Lower lobe of right lung (tissue), 2 donors: ENCODE results near the gene CPEB4. TPM values are rescaled to one million over a fixed set of nuclear protein-coding genes. Genes with fewer than 3 reads are reported as not detected.

Source experiments
- ATAC-seq, 2 donors: fragments of 200-7000 bp; cut with Tn5 transposase; one replicate each; pipeline ENCODE4 v1.9.1; 2020 to 2022; ENCODE audit warnings: mild to moderate bottlenecking in 2 of 2, moderate library complexity in 2 of 2
- DNase-seq: peaks from one replicate; pipeline ENCODE4 v3.0.0-alpha.2; 2020
- H3K27ac ChIP-seq: fragments of 200-600 bp; one replicate; pipeline ENCODE4 v1.8.0; 2022
- H3K27me3 ChIP-seq: fragments of 200-600 bp; one replicate; pipeline ENCODE4 v1.8.0; 2022; ENCODE audit warnings: low read depth
- H3K36me3 ChIP-seq: fragments of 200-600 bp; one replicate; pipeline ENCODE4 v1.8.0; 2022; ENCODE audit warnings: mild to moderate bottlenecking
- H3K4me1 ChIP-seq: fragments of 200-600 bp; one replicate; pipeline ENCODE4 v1.8.0; 2022
- H3K4me3 ChIP-seq: fragments of 200-600 bp; one replicate; pipeline ENCODE4 v1.8.0; 2022; ENCODE audit warnings: mild to moderate bottlenecking
- H3K9me3 ChIP-seq: fragments of 200-600 bp; one replicate; pipeline ENCODE4 v1.8.0; 2022
- CTCF ChIP-seq: fragments of 200-600 bp; IDR thresholded peaks from one replicate; pipeline ENCODE4 v1.8.0; 2022; ENCODE audit warnings: antibody characterized with exemption, mild to moderate bottlenecking
- intact Hi-C: fragments of 100-400 bp; cut with DNase I; formaldehyde crosslinking; loops from one replicate; pipeline ENCODE4 v1.11.0; 2022
- total RNA-seq: library from RNA; stranded (reverse); fragmentation: NEBNext Ultra II Directional; extraction: Animal tissue kit (Norgen Biotek cat#: 25700); gene quantifications from one replicate; pipeline ENCODE4 v1.2.1, GENCODE V29; 2021
- donor health status: DM: no; HTN: yes; CAD: no; lungs with severe emphysema.

Gene CPEB4
- total RNA-seq, 1 donor from 2014 or later = 67.5 TPM

DNA sequence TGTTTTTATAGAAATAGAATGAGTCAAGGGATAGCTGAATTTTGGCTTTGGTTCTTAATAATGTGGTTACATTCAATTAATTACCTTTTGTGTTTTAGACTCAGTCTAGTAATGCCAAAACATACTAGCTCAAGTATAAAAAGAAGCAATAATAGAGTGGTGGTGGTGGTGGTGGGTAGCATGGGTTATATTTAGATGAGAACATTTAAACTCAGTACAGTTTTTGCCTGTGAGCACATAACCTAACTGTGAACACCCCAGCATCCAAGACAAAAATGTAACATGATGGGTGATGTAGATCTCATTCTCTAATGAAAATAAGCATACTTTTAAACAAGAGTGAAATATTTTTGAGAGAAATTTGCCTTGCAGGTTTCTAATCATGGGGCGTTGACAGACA, 14.2 kb downstream of the CPEB4 start:
- Histone ChIP-seq H3K27me3 (no peaks in the 10 kb centered on the region), H3K27ac (no peak overlapping the region), H3K4me3 (no peak overlapping the region), H3K9me3 (no peaks in the 10 kb centered on the region), H3K36me3 (no peaks in the 10 kb centered on the region), H3K4me1 (peaks cover 55% of the 10 kb centered on the region)
- ATAC-seq (no peak), DNase-seq (no peak)
- intact Hi-C loops = no loop called here
- TF ChIP-seq CTCF = no peak

DNA sequence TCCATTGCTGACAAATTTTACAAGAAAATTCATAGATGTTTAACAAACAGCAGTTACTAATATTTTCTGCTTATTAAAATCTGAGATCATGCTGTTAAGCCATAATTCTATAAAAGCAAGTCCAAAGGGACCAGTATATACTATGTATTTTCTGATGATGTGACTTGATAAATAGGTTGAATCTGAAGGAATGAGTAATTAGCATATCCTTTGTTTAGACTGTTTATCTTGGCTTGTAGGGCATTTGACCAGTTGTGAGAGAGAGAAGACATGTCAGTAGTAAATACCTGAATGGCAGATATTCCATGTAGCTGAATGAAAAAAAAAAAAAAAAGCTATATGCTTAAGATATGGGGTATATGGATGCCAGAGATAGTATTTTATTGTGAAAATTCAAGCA, 14.6 kb downstream of the CPEB4 start:
- H3K36me3 ChIP-seq = no peaks in the 10 kb centered on the region
- no peak for TF ChIP-seq CTCF
- DNase-seq (no peak), ATAC-seq (no peak)
- no peaks in the 10 kb centered on the region for H3K27me3 ChIP-seq
- H3K4me1 ChIP-seq = peaks cover 57% of the 10 kb centered on the region
- H3K9me3 ChIP-seq = no peaks in the 10 kb centered on the region
- intact Hi-C loops = no loop called here
- H3K4me3 ChIP-seq = no peak overlapping the region
- H3K27ac ChIP-seq = no peak overlapping the region

- Histone ChIP-seq H3K27me3 (no peaks in the 10 kb centered on the region), H3K4me3 (no peak overlapping the region), H3K36me3 (no peaks in the 10 kb centered on the region), H3K4me1 (peaks cover 58% of the 10 kb centered on the region), H3K27ac (no peak overlapping the region), H3K9me3 (no peaks in the 10 kb centered on the region)
- no peak for TF ChIP-seq CTCF
- intact Hi-C loops = no loop called here
- no peak for DNase-seq
- ATAC-seq = no peak
These were observed 15.4 kb downstream of the CPEB4 start for GRCh38 chr5:173903396-173904140.

DNA sequence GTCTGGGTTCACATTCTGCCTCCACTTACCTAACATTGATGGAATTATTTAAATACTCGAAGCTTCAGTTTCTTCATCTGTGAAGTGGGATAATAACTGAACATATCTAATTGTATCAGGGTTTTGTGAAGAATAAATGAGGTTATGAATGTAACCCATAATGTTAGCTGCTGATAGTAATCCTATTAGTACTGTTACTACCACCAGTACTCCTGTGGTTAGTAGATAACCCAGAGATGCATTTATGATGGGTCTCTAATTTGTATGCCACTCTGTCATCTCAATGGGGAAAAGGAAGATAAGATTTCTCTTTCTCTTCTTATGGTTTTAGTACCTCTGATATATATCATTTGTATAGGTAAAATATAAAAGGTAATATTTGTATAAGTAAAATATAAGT, 16.0 kb downstream of the CPEB4 start:
- Histone ChIP-seq H3K4me3 (no peak overlapping the region), H3K27ac (no peak overlapping the region), H3K27me3 (no peaks in the 10 kb centered on the region), H3K36me3 (no peaks in the 10 kb centered on the region), H3K4me1 (peaks cover 64% of the 10 kb centered on the region), H3K9me3 (no peaks in the 10 kb centered on the region)
- DNase-seq (no peak), ATAC-seq (no peak)
- no peak for TF ChIP-seq CTCF
- intact Hi-C loops = no loop called here

GRCh38 chr5:173907284-173907683, 19.1 kb downstream of the CPEB4 start:
- peaks cover 57% of the 10 kb centered on the region for H3K4me1 ChIP-seq
- ATAC-seq (no peak), DNase-seq (no peak)
- no peak overlapping the region for H3K4me3 ChIP-seq
- H3K9me3 ChIP-seq = no peaks in the 10 kb centered on the region
- no peaks in the 10 kb centered on the region for H3K27me3 ChIP-seq
- no peak overlapping the region for H3K27ac ChIP-seq
- intact Hi-C loops = no loop called here
- H3K36me3 ChIP-seq = peaks cover 17% of the 10 kb centered on the region
- no peak for TF ChIP-seq CTCF
